Activated naive CD4-positive, alpha-beta T cell treated with anti-CD3 and anti-CD28 coated beads for 36 hours (primary cell): Measurements from ENCODE around the gene CD300A. TPM values are rescaled to one million over a fixed set of nuclear protein-coding genes. Genes with fewer than 3 reads are reported as not detected.

ENCODE experiments used
- CTCF ChIA-PET: fragments of 350-600 bp; sonication (Branson Sonifier 250); formaldehyde crosslinking; loops from one replicate; lab custom pipeline; 2021; ENCODE audit warnings: antibody characterized with exemption; lab: Charles Lee
- DNase-seq: peaks from one replicate; pipeline ENCODE4 v3.0.0-alpha.2; 2020
- H3K27ac Mint-ChIP-seq: one replicate; pipeline ENCODE4 v1.8.0; 2021; ENCODE audit warnings: mild to moderate bottlenecking, mixed read lengths
- H3K27me3 Mint-ChIP-seq: one replicate; pipeline ENCODE4 v1.8.0; 2021; ENCODE audit warnings: low read depth, mixed read lengths
- H3K36me3 Mint-ChIP-seq: one replicate; pipeline ENCODE4 v1.8.0; 2021; ENCODE audit warnings: low read depth, mixed read lengths
- H3K4me1 Mint-ChIP-seq: one replicate; pipeline ENCODE4 v1.8.0; 2021; ENCODE audit warnings: low read depth, mixed read lengths
- H3K4me3 Mint-ChIP-seq: one replicate; pipeline ENCODE4 v1.8.0; 2021; ENCODE audit warnings: mild to moderate bottlenecking, moderate library complexity, mixed read lengths
- H3K9me3 Mint-ChIP-seq: one replicate; pipeline ENCODE4 v1.8.0; 2021; ENCODE audit warnings: mixed read lengths
- intact Hi-C: fragments of 100-400 bp; cut with micrococcal nuclease; formaldehyde crosslinking; loops from one replicate; pipeline ENCODE4 v1.15.1; 2023
- total RNA-seq, 2 experiments: library from RNA; stranded (reverse); gene quantifications; one replicate each; pipeline ENCODE4 v1.2.3, GENCODE V29; 2021

The CD300A gene
- total RNA-seq, 2 experiments from 2014 or later = 1.3 to 1.8 TPM

DNA sequence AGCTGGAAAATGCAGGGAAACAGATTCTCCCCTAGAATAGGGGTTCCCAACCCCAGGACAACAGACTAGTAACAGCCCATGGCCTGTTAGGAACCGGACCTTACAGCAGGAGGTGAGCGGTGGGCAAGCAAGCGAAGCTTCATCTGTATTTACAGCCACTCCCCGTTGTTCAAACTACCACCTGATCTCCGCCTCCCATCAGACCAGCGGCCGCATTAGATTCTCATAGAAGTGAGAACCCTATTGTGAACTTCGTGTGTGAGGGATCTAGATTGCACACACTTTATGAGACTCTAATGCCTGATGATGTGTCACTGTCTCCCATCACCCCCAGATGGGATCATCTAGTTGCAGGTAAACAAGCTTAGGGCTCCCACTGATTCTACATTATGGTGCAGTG, 61.3 kb downstream of the CD300A start:
- H3K9me3 Mint-ChIP-seq = no peaks in the 10 kb centered on the region
- H3K27ac Mint-ChIP-seq = no peak overlapping the region
- intact Hi-C loops = no loop called here
- H3K27me3 Mint-ChIP-seq = peaks cover 26% of the 10 kb centered on the region
- no peaks in the 10 kb centered on the region for H3K36me3 Mint-ChIP-seq
- H3K4me3 Mint-ChIP-seq = no peak overlapping the region
- CTCF ChIA-PET = interaction anchor here (0.7 kb wide), 1 partner anchor 150 kb away, joined by 3 read pairs; no protein-coding TSS in a partner anchor
- DNase-seq = no peak
- no peaks in the 10 kb centered on the region for H3K4me1 Mint-ChIP-seq

DNA sequence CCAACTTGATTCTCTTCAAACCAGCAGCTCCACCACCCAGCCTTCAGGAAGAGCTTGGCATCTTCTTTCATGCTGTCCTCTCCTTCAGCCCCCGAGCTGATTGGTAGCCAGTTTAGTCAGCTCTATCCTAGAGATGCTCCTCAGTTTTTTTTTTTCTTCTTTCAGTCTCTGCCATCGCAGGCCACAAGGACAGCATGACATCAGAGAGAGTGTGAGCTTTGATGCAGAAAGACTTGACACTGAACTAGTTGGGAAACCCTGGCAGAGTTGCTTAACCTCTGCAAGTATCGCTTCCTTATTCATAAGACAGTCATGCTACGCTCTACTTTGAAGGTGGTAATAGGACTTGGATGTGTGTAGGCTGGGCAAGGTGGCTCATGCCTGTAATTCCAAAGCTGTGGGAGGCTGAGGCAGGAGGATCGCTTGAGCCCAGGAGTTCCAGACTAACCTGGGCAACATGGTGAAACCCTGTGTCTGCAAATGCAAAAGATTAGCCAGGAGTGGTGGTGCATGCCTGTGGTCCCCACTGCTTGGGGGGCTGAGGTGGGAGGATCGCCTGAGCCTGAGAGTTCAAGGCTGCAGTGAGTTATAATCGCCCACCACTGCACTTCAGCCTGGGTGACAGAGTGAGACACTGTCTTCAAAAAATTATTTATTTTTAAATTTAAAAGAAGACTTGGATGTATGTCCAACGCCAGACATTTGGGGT, 62.2 kb downstream of the CD300A start:
- no peaks in the 10 kb centered on the region for H3K9me3 Mint-ChIP-seq
- intact Hi-C loops = no loop called here
- no peak overlapping the region for H3K4me3 Mint-ChIP-seq
- no peaks in the 10 kb centered on the region for H3K36me3 Mint-ChIP-seq
- DNase-seq = no peak
- peaks cover 2% of the 10 kb centered on the region for H3K4me1 Mint-ChIP-seq
- peaks cover 26% of the 10 kb centered on the region for H3K27me3 Mint-ChIP-seq
- CTCF ChIA-PET = interaction anchor here (2.9 kb wide), 1 partner anchor 150 kb away, joined by 10 read pairs; no protein-coding TSS in a partner anchor
- H3K27ac Mint-ChIP-seq = no peak overlapping the region

DNA sequence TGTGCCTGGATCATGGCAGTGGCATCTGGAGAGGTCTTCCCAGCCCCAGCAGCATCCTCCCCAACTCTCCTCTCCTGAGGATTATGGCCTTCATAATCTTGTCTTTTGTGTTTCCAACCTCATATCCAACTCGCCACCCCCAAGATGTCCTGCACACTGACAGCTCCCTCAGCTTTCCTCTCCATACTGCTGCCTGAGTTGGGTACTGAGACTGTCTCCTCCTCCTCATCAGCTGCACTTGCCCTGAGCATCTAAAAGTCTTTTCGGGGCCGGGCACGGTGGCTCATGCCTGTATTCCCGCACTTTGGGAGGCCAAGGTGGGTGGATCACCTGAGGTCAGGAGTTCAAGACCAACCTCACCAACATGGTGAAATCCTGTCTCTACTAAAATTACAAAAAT, 62.8 kb downstream of the CD300A start:
- no peak overlapping the region for H3K27ac Mint-ChIP-seq
- intact Hi-C loops = no loop called here
- no peak overlapping the region for H3K4me3 Mint-ChIP-seq
- no peaks in the 10 kb centered on the region for H3K36me3 Mint-ChIP-seq
- no peak for DNase-seq
- H3K27me3 Mint-ChIP-seq = peaks cover 24% of the 10 kb centered on the region
- peaks cover 2% of the 10 kb centered on the region for H3K4me1 Mint-ChIP-seq
- H3K9me3 Mint-ChIP-seq = no peaks in the 10 kb centered on the region
- CTCF ChIA-PET = interaction anchor here (1.9 to 2.9 kb wide), 2 partner anchors 151 to 161 kb away, joined by 6 to 10 read pairs; partner anchors contain the start of gene GPR142

DNA sequence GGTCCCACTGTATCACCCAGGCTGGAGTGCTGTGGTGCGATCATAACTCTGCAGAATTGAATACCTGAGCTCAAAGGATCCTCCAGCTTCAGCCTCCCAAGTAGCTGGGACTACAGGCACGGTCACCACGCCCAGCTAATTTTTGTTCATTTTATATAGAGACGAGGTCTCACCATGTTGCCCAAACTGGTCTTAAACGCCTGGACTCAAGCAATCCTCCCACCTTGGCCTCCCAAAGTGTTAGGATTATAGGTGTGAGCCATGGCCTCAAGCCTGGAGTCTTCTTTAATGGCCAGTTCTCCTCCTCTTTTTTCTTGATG, 64.4 kb downstream of the CD300A start:
- CTCF ChIA-PET = interaction anchor here (0.6 to 2.9 kb wide), 3 partner anchors 152 to 817 kb away, joined by 3 to 10 read pairs (median 6); partner anchors contain the start of gene GPR142
- intact Hi-C loops = loop anchor here (5.0 kb wide), 1 partner anchor 73 kb away; no protein-coding TSS in a partner anchor
- Mint-ChIP-seq H3K4me1 (peaks cover 2% of the 10 kb centered on the region), H3K36me3 (no peaks in the 10 kb centered on the region), H3K4me3 (no peak overlapping the region), H3K27me3 (peaks cover 21% of the 10 kb centered on the region), H3K9me3 (no peaks in the 10 kb centered on the region), H3K27ac (no peak overlapping the region)
- no peak for DNase-seq

DNA sequence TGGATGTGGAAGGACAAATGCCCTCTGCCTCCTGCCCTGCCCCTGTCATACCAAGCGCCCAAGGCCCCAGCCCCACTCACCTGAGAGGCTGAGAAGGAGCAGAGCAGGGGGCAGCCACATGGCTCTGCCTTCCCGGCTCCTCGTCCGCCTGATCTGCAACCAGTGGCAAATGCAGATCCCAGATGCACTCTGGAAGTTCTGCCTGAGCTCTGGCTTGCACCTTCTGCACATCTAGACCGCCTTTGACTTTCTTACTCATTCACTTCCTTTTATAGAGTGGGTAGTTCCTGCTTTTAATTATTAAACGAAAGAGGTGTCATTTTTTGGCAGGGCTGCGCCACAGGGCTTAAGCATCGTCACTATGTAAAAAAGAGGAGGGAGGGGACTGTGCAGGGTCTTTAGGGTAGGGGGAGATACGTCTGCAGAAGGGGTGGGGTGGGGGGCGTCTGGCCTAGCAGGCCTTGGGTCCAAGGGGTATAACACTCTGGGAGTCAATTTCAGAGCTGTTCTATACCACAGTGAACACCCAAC, 64.9 kb downstream of the CD300A start, which contains the start of gene CD300LB:
CD300LB (minus strand) TSS at position 245 of the 531 bp plus-strand sequence; CDS start at position 120, 125 bp downstream.
- intact Hi-C loops = loop anchor here (5.0 kb wide), 1 partner anchor 74 kb away; no protein-coding TSS in a partner anchor
- Mint-ChIP-seq H3K4me3 (no peak within 1 kb of the TSS), H3K27me3 (peaks cover 20% of the 10 kb centered on the region), H3K27ac (no peak within 1 kb of the TSS), H3K4me1 (peaks cover 2% of the 10 kb centered on the region), H3K9me3 (no peaks in the 10 kb centered on the region), H3K36me3 (no peaks in the 10 kb centered on the region)
- no peak for DNase-seq
- CTCF ChIA-PET = interaction anchor here (0.6 to 2.9 kb wide), 7 partner anchors 20 to 817 kb away, joined by 3 to 10 read pairs (median 4); partner anchors contain the start of gene GPR142

DNA sequence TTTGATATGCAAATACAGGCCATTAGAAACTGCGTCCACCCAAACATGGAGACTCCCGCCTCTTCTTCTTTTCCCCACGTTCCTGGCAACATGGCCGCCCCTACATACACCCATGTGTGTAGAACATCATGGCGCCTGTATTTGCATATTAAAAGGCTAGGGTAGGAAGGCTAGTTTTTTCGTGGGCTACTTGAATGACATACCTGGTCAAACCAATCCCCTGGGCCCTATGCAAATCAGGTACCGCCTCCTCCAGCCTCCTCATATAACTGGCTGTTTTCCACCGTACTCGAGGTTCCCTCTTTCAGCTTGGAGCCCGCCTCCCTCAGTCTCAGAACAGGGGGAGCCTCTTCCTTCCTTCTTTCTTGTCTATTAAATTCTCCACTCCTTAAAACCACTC, 65.7 kb downstream of the CD300A start:
- Mint-ChIP-seq H3K36me3 (no peaks in the 10 kb centered on the region), H3K27ac (no peak overlapping the region), H3K9me3 (no peaks in the 10 kb centered on the region), H3K4me1 (peaks cover 2% of the 10 kb centered on the region), H3K4me3 (no peak overlapping the region), H3K27me3 (peaks cover 20% of the 10 kb centered on the region)
- intact Hi-C loops = loop anchor here (2.0 to 5.0 kb wide), 2 partner anchors 75 to 163 kb away; no protein-coding TSS in a partner anchor
- CTCF ChIA-PET = interaction anchor here (0.8 to 2.3 kb wide), 6 partner anchors 21 to 164 kb away, joined by 3 to 12 read pairs (median 4); partner anchors contain the start of gene GPR142
- peak; percentile 7 for DNase-seq

Other genes starting within 250 kb of the CD300A start
- under 1 TPM; 0.12 to 0.25 TPM for gene DNAI2, start 192.4 kb upstream of the CD300A start, total RNA-seq
- gene KIF19, start 140.4 kb upstream of the CD300A start, total RNA-seq = not detected
- gene BTBD17, start 104.8 kb upstream of the CD300A start, total RNA-seq = not detected
- gene GPR142, start 99.1 kb upstream of the CD300A start, total RNA-seq = not detected
- not detected for gene GPRC5C, start 34.5 kb upstream of the CD300A start, total RNA-seq
- not detected for gene CD300LB, start 64.8 kb downstream of the CD300A start, total RNA-seq
- gene CD300C, start 79.5 kb downstream of the CD300A start, total RNA-seq = not detected
- not detected for gene CD300H, start 100.9 kb downstream of the CD300A start, total RNA-seq
- gene CD300LD, start 125.6 kb downstream of the CD300A start, total RNA-seq = not detected
- not detected for gene CD300E, start 157.1 kb downstream of the CD300A start, total RNA-seq
- not detected for gene CD300LF, start 246.3 kb downstream of the CD300A start, total RNA-seq